ENCODE measurements around the gene TARDBP.
"Not testable (repeated sequence)": the region's sequence is repeated elsewhere in the genome, so short reads cannot be mapped to it uniquely, and the experiment has no call there.

TARDBP gene

GRCh38 chr1:11062965-11063401, 50.5 kb downstream of the TARDBP start:
- CTCF ChIA-PET = interaction anchor here (1.6 kb wide), 1 partner anchor 25 kb away, joined by 10 read pairs; no protein-coding TSS in a partner anchor
- DNase-seq (ENCODE audit: low spot score) = no peak
- POLR2A ChIA-PET (ENCODE audit: low non-redundant PET) = no interaction called here
- TF ChIP-seq, protein P1, sequence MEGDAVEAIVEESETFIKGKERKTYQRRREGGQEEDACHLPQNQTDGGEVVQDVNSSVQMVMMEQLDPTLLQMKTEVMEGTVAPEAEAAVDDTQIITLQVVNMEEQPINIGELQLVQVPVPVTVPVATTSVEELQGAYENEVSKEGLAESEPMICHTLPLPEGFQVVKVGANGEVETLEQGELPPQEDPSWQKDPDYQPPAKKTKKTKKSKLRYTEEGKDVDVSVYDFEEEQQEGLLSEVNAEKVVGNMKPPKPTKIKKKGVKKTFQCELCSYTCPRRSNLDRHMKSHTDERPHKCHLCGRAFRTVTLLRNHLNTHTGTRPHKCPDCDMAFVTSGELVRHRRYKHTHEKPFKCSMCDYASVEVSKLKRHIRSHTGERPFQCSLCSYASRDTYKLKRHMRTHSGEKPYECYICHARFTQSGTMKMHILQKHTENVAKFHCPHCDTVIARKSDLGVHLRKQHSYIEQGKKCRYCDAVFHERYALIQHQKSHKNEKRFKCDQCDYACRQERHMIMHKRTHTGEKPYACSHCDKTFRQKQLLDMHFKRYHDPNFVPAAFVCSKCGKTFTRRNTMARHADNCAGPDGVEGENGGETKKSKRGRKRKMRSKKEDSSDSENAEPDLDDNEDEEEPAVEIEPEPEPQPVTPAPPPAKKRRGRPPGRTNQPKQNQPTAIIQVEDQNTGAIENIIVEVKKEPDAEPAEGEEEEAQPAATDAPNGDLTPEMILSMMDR (conservative IDR thresholded peaks at IDR 0.05; ENCODE audit: low read depth) = no peak
- H3K27ac ChIP-seq = peak overlapping the region; percentile 54

DNA sequence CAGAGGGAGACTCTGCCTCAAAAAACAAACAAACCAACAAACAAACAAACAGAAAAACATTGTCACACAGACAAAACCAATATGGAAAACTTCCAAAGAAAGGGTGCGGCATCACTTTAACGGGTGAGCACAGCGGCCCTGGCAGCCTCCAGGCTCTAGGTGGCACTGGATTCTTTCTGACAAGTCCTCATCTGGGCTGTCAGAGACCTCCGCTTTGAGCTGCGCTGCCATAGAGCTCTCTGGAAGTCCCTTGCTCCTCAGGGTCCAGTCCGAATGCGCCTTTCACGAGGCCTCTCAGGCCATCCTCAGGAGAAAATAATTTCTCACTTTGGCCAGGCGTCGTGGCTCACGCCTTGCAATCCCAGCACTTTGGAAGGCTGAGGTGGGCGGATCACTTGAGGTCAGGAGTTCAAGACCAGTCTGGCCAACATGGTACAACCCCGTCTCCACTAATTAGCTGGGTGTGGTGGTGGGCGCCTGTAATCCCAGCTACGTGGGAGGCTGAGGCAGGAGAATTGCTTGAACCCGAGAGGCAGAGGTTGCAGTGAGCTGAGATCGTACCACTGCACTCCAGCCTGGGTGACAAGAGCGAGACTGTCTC, 51.6 kb downstream of the TARDBP start:
- POLR2A ChIA-PET (ENCODE audit: low non-redundant PET); DNase-seq (ENCODE audit: low spot score): not testable (repeated sequence)
- CTCF ChIA-PET = interaction anchor here (0.7 to 1.6 kb wide), 3 partner anchors 12 to 417 kb away, joined by 4 to 10 read pairs (median 4); no protein-coding TSS in a partner anchor
- TF ChIP-seq, protein P1 (conservative IDR thresholded peaks at IDR 0.05; ENCODE audit: low read depth) = 0 out of 2 replicates have a peak, but pooled peaks have one; percentile 7
- peak overlapping the region; percentile 54 for H3K27ac ChIP-seq

- ChIA-PET CTCF (interaction anchor here (0.6 to 0.8 kb wide), 2 partner anchors 27 to 103 kb away, joined by 4 to 7 read pairs; no protein-coding TSS in a partner anchor), POLR2A (ENCODE audit: low non-redundant PET) (no interaction called here)
- TF ChIP-seq, protein P1 (conservative IDR thresholded peaks at IDR 0.05; ENCODE audit: low read depth) = no peak
- no peak for DNase-seq (ENCODE audit: low spot score)
- no peak overlapping the region for H3K27ac ChIP-seq
Observed at GRCh38 chr1:11064942-11065341, 52.5 kb downstream of the TARDBP start.

- ChIA-PET POLR2A (ENCODE audit: low non-redundant PET) (no interaction called here), CTCF (interaction anchor here (0.6 to 0.8 kb wide), 3 partner anchors 28 to 97 kb away, joined by 3 to 4 read pairs (median 3); no protein-coding TSS in a partner anchor)
- H3K27ac ChIP-seq = peak overlapping the region; percentile 6; the same call in 1 of the 2 replicates
- TF ChIP-seq, protein P1 (conservative IDR thresholded peaks at IDR 0.05; ENCODE audit: low read depth) = no peak
- DNase-seq (ENCODE audit: low spot score) = no peak
Observed at GRCh38 chr1:11065796-11066195, 53.3 kb downstream of the TARDBP start.

DNA sequence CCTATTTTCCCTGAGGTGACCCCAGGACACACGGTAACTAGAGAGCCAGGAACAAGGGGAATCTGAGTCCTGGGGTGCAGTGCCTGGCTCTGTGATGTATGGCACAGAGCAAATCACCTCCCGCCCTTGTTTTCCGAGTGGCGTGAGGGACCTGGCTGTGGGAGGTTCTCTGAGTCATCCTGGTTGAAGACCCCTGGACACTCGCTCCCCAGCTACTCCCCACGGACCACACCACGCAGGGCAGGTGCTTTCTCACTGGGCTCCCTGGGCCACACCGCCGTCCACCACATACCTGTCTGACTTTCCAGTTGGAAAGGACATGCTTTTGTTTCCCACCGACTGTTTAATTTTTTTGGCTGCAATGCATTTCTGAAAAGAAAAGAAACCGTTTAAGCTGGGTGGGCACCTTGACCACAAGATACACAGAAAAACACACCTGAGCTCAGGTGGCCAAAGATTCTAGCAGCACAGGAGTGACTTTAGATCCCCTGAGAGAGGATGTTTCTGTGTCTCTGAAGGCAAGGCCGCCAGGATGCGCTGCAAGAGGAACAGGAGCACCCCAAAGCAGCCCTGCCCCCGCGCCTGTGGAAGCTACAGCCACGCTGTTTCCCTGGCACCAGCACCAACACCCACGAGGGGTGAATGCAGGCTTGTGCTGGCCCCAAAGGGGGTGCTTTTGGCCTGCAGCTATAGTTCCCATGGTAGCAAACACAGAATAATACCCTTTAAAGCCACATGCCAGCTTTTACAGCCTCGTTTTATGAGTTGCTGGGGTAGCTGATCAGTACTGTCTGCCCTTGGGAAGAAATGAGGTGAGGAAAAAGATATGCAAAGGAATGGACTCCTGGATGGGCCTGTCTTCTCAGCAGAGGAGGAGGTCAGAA, 55.5 kb downstream of the TARDBP start:
- TF ChIP-seq, protein P1 (conservative IDR thresholded peaks at IDR 0.05; ENCODE audit: low read depth) = no peak
- POLR2A ChIA-PET (ENCODE audit: low non-redundant PET) = no interaction called here
- CTCF ChIA-PET = interaction anchor here (0.7 kb wide), 1 partner anchor 11 kb away, joined by 3 read pairs; no protein-coding TSS in a partner anchor
- DNase-seq (ENCODE audit: low spot score) = no peak
- H3K27ac ChIP-seq = no peak overlapping the region

Measured in RWPE1 (cell line).